ENCODE data around the gene POU6F2. TPM values are rescaled to one million over a fixed set of nuclear protein-coding genes. Genes with fewer than 3 reads are reported as not detected.

POU6F2 gene
- total RNA-seq, 1 experiment from 2014 or later: 3.9 TPM

- BruUV-seq (replicated peaks): no TSS peak
- Mint-ChIP-seq H3K9me3 (ENCODE audit: unreplicated experiment) (no peaks in the 10 kb centered on the region), H3K27ac (ENCODE audit: unreplicated experiment) (no peak overlapping the region)
Observed at GRCh38 chr7:38955892-38956291, 21.8 kb upstream of the POU6F2 start.

GRCh38 chr7:38962028-38962427 lies 15.7 kb upstream of the POU6F2 start:
- Histone ChIP-seq H3K4me1 (no peaks in the 10 kb centered on the region), H3K4me3 (ENCODE audit: low read depth, low read length) (no peak overlapping the region), H3K9me3 (peaks cover 10% of the 10 kb centered on the region), H3K36me3 (ENCODE audit: control insufficient read depth, insufficient read depth, low read length) (no peaks in the 10 kb centered on the region), H3K27me3 (replicated peaks; ENCODE audit: control insufficient read depth, insufficient read depth, low read length) (no peaks in the 10 kb centered on the region)
- POLR2A ChIA-PET: no interaction called here
- intact Hi-C loops (cut with micrococcal nuclease; ENCODE audit: unreplicated experiment): no loop called here
- DNase-seq: no peak
- Mint-ChIP-seq H3K9me3 (ENCODE audit: unreplicated experiment) (peaks cover 19% of the 10 kb centered on the region), H3K36me3 (ENCODE audit: insufficient read depth, unreplicated experiment) (no peaks in the 10 kb centered on the region), H3K27me3 (ENCODE audit: insufficient read depth, unreplicated experiment) (peaks cover 3% of the 10 kb centered on the region), H3K4me3 (ENCODE audit: unreplicated experiment) (no peak overlapping the region), H3K27ac (ENCODE audit: unreplicated experiment) (no peak overlapping the region), H3K4me1 (ENCODE audit: low read depth, unreplicated experiment) (no peaks in the 10 kb centered on the region)
- TF ChIP-seq CTCF (IDR thresholded peaks at IDR 0.05; ENCODE audit: insufficient read depth in 1 of 2, low read depth in 1 of 2, low read length in 1 of 2, severe bottlenecking in 1 of 2, unreplicated experiment in 1 of 2): no peak
- CTCF ChIA-PET: no interaction called here
- BruUV-seq (replicated peaks): no TSS peak

More at GRCh38 chr7:38955892-38956291, 21.8 kb upstream of the POU6F2 start:
- H3K4me1 ChIP-seq: no peaks in the 10 kb centered on the region
- no peak overlapping the region for H3K4me3 ChIP-seq (ENCODE audit: low read depth, low read length)
- ChIA-PET POLR2A (no interaction called here), CTCF (no interaction called here)
- TF ChIP-seq CTCF (IDR thresholded peaks at IDR 0.05; ENCODE audit: insufficient read depth in 1 of 2, low read depth in 1 of 2, low read length in 1 of 2, severe bottlenecking in 1 of 2, unreplicated experiment in 1 of 2): no peak
- H3K27me3 ChIP-seq (replicated peaks; ENCODE audit: control insufficient read depth, insufficient read depth, low read length): no peaks in the 10 kb centered on the region
- no peak overlapping the region for H3K4me3 Mint-ChIP-seq (ENCODE audit: unreplicated experiment)
- no peaks in the 10 kb centered on the region for H3K36me3 ChIP-seq (ENCODE audit: control insufficient read depth, insufficient read depth, low read length)
- no peaks in the 10 kb centered on the region for H3K4me1 Mint-ChIP-seq (ENCODE audit: low read depth, unreplicated experiment)
- DNase-seq: no peak
- H3K9me3 ChIP-seq: no peaks in the 10 kb centered on the region
- intact Hi-C loops (cut with micrococcal nuclease; ENCODE audit: unreplicated experiment): no loop called here
- no peaks in the 10 kb centered on the region for H3K36me3 Mint-ChIP-seq (ENCODE audit: insufficient read depth, unreplicated experiment)
- H3K27me3 Mint-ChIP-seq (ENCODE audit: insufficient read depth, unreplicated experiment): peaks cover 5% of the 10 kb centered on the region

GRCh38 chr7:38964921-38965320 lies 12.8 kb upstream of the POU6F2 start:
- no peaks in the 10 kb centered on the region for H3K4me1 ChIP-seq
- H3K4me1 Mint-ChIP-seq (ENCODE audit: low read depth, unreplicated experiment): no peaks in the 10 kb centered on the region
- H3K9me3 Mint-ChIP-seq (ENCODE audit: unreplicated experiment): peaks cover 19% of the 10 kb centered on the region
- peaks cover 10% of the 10 kb centered on the region for H3K9me3 ChIP-seq
- peaks cover 3% of the 10 kb centered on the region for H3K27me3 Mint-ChIP-seq (ENCODE audit: insufficient read depth, unreplicated experiment)
- H3K36me3 ChIP-seq (ENCODE audit: control insufficient read depth, insufficient read depth, low read length): no peaks in the 10 kb centered on the region
- CTCF ChIA-PET: no interaction called here
- BruUV-seq (replicated peaks): no TSS peak
- POLR2A ChIA-PET: no interaction called here
- H3K27me3 ChIP-seq (replicated peaks; ENCODE audit: control insufficient read depth, insufficient read depth, low read length): no peaks in the 10 kb centered on the region
- H3K4me3 ChIP-seq (ENCODE audit: low read depth, low read length): no peak overlapping the region
- H3K36me3 Mint-ChIP-seq (ENCODE audit: insufficient read depth, unreplicated experiment): no peaks in the 10 kb centered on the region
- intact Hi-C loops (cut with micrococcal nuclease; ENCODE audit: unreplicated experiment): no loop called here
- TF ChIP-seq CTCF (IDR thresholded peaks at IDR 0.05; ENCODE audit: insufficient read depth in 1 of 2, low read depth in 1 of 2, low read length in 1 of 2, severe bottlenecking in 1 of 2, unreplicated experiment in 1 of 2): no peak
- no peak for DNase-seq
- no peak overlapping the region for H3K4me3 Mint-ChIP-seq (ENCODE audit: unreplicated experiment)
- H3K27ac Mint-ChIP-seq (ENCODE audit: unreplicated experiment): no peak overlapping the region

Data from Caco-2 (cell line).